HepG2 (cell line): ENCODE measurements around the gene PIM1. TPM values are rescaled to one million over a fixed set of nuclear protein-coding genes. Genes with fewer than 3 reads are reported as not detected.
A peak's percentile ranks its signal among the peaks of the same experiment; 100 is the strongest.

Experiments
- CEBPG ChIP-seq: IDR thresholded peaks from 2 replicates; pipeline ENCODE4 v1.6.1; 2016
- HHEX ChIP-seq: IDR thresholded peaks from 2 replicates; pipeline ENCODE4 v1.6.1; 2016; ENCODE audit warnings: control low read depth
- HNRNPK ChIP-seq: fragments of 200-400 bp; formaldehyde crosslinking; IDR thresholded peaks from 2 replicates; pipeline ENCODE4 v1.6.1; 2018; ENCODE audit warnings: low read length, low read depth, moderate library complexity, mild to moderate bottlenecking; ENCODE audit not compliant: poor library complexity, severe bottlenecking
- JDP2 ChIP-seq: sonication (generic); formaldehyde crosslinking; IDR thresholded peaks from 2 replicates; pipeline ENCODE4 v1.8.1; 2022; ENCODE audit warnings: missing genetic modification reagents, borderline replicate concordance
- KMT2A ChIP-seq: sonication (generic); formaldehyde crosslinking; IDR thresholded peaks from 2 replicates; pipeline ENCODE4 v1.4.0; 2020; ENCODE audit warnings: missing genetic modification reagents
- SNAPC4 ChIP-seq: sonication (generic); formaldehyde crosslinking; IDR thresholded peaks from 2 replicates; pipeline ENCODE4 v1.4.0; 2020; ENCODE audit warnings: mild to moderate bottlenecking, missing genetic modification reagents
- SP4 ChIP-seq: sonication (generic); formaldehyde crosslinking; IDR thresholded peaks from 2 replicates; pipeline ENCODE4 v1.8.1; 2023; ENCODE audit warnings: mild to moderate bottlenecking, missing genetic modification reagents
- SRY ChIP-seq: sonication (generic); formaldehyde crosslinking; IDR thresholded peaks from 2 replicates; pipeline ENCODE4 v1.8.0; 2022; ENCODE audit warnings: mild to moderate bottlenecking, missing genetic modification reagents
- TAF1 ChIP-seq: sonication (generic); formaldehyde crosslinking; IDR thresholded peaks from 2 replicates; pipeline ENCODE4 v1.4.0; 2020; ENCODE audit warnings: missing genetic modification reagents
- ZBTB42 ChIP-seq: sonication (generic); formaldehyde crosslinking; IDR thresholded peaks from 2 replicates; pipeline ENCODE4 v1.5.0; 2020; ENCODE audit warnings: mild to moderate bottlenecking, missing genetic modification reagents
- ZEB1 ChIP-seq: IDR thresholded peaks from 2 replicates; pipeline ENCODE4 v1.6.1; 2012; ENCODE audit warnings: mild to moderate bottlenecking, low read depth, inconsistent platforms; ENCODE audit not compliant: insufficient replicate concordance
- ZMYM2 ChIP-seq: sonication (generic); formaldehyde crosslinking; IDR thresholded peaks from 2 replicates; pipeline ENCODE4 v1.8.0; 2022; ENCODE audit warnings: mild to moderate bottlenecking, missing genetic modification reagents
- ZNF121 ChIP-seq: sonication (generic); formaldehyde crosslinking; IDR thresholded peaks from 2 replicates; pipeline ENCODE4 v1.5.0; 2020; ENCODE audit warnings: mild to moderate bottlenecking, missing genetic modification reagents
- ZNF253 ChIP-seq: sonication (generic); formaldehyde crosslinking; IDR thresholded peaks from 2 replicates; pipeline ENCODE4 v1.8.0; 2022; ENCODE audit warnings: mild to moderate bottlenecking, missing genetic modification reagents, borderline replicate concordance
- ZNF275 ChIP-seq: sonication (generic); formaldehyde crosslinking; IDR thresholded peaks from 2 replicates; pipeline ENCODE4 v1.8.0; 2022; ENCODE audit warnings: missing genetic modification reagents, mild to moderate bottlenecking, inconsistent platforms, borderline replicate concordance
- ZNF33B ChIP-seq: sonication (generic); formaldehyde crosslinking; IDR thresholded peaks from 2 replicates; pipeline ENCODE4 v1.5.1; 2020; ENCODE audit warnings: mild to moderate bottlenecking, missing genetic modification reagents
- ZNF382 ChIP-seq: sonication (generic); formaldehyde crosslinking; IDR thresholded peaks from 2 replicates; pipeline ENCODE4 v1.5.0; 2020; ENCODE audit warnings: missing genetic modification reagents, mild to moderate bottlenecking, borderline replicate concordance
- ZNF709 ChIP-seq: sonication (generic); formaldehyde crosslinking; IDR thresholded peaks from 2 replicates; pipeline ENCODE4 v1.5.0; 2020; ENCODE audit warnings: mild to moderate bottlenecking, missing genetic modification reagents
- polyA plus RNA-seq, 8 experiments: library from polyadenylated mRNA; depleted of rRNA in 3 of 8; stranded (reverse) in 7 of 8; unstranded in 1 of 8; fragments of >200 nt; fragmentation: Illumina TruSeq in 4 of 8; extraction: Trizol in 4 of 8; gene quantifications; 2 replicates each; pipeline versions ENCODE4 v1.2.1 to v1.2.3, GENCODE V29; 2011 to 2016; ENCODE audit warnings: low read depth in 4 of 8, missing spikeins in 1 of 8, mixed read lengths in 1 of 8; ENCODE audit not compliant: insufficient read depth in 1 of 8
- total RNA-seq, 5 experiments: library from RNA; depleted of rRNA; stranded (reverse); fragments of >200 nt; fragmentation: Illumina TruSeq; extraction: Trizol; gene quantifications; 2 replicates each; pipeline ENCODE4 v1.2.3, GENCODE V29; 2016; ENCODE audit warnings: low read depth in 1 of 5
- TF ChIP-seq, protein P1 (sequence below): IDR thresholded peaks from 2 replicates; pipeline ENCODE4 v1.6.1; 2016; ENCODE audit warnings: low read depth

PIM1 gene
- total and polyA plus RNA-seq, 2 of the 13 experiments (the other 11 are each of a cell fraction or from before 2014, with no cell fraction given): 29.4 to 117 TPM

- TF ChIP-seq ZEB1: peak; percentile 22
- 0 out of 2 replicates have a peak, but pooled peaks have one; percentile 17 for TF ChIP-seq ZMYM2
- no peak for TF ChIP-seq ZNF275 (CRISPR knock-in tag)
- peak; percentile 10; the same call in 1 of the 2 replicates for TF ChIP-seq CEBPG
- TF ChIP-seq ZNF253 (CRISPR knock-in tag): no peak
- TF ChIP-seq ZNF382 (CRISPR knock-in tag): no peak
- TF ChIP-seq TAF1 (CRISPR knock-in tag): peak; percentile 59
- peak; percentile 18; the same call in 1 of the 2 replicates for TF ChIP-seq KMT2A (CRISPR knock-in tag)
- no peak for TF ChIP-seq SP4 (CRISPR knock-in tag)
- no peak for TF ChIP-seq JDP2 (CRISPR knock-in tag)
- TF ChIP-seq HNRNPK: peak; percentile 7
- TF ChIP-seq, protein P1, sequence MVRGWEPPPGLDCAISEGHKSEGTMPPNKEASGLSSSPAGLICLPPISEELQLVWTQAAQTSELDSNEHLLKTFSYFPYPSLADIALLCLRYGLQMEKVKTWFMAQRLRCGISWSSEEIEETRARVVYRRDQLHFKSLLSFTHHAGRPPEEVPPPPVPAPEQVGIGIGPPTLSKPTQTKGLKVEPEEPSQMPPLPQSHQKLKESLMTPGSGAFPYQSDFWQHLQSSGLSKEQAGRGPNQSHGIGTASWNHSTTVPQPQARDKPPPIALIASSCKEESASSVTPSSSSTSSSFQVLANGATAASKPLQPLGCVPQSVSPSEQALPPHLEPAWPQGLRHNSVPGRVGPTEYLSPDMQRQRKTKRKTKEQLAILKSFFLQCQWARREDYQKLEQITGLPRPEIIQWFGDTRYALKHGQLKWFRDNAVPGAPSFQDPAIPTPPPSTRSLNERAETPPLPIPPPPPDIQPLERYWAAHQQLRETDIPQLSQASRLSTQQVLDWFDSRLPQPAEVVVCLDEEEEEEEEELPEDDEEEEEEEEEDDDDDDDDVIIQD (CRISPR knock-in tag): peak; percentile 31; the same call in 1 of the 2 replicates
- TF ChIP-seq ZNF121 (CRISPR knock-in tag): no peak
- 0 out of 2 replicates have a peak, but pooled peaks have one; percentile 6 for TF ChIP-seq ZNF709 (CRISPR knock-in tag)
- TF ChIP-seq SNAPC4: peak; percentile 57; the same call in 1 of the 2 replicates
- TF ChIP-seq SRY (CRISPR knock-in tag): 0 out of 2 replicates have a peak, but pooled peaks have one; percentile 19
- no peak for TF ChIP-seq ZNF33B (CRISPR knock-in tag)
- no peak for TF ChIP-seq ZBTB42 (CRISPR knock-in tag)
- no peak for TF ChIP-seq HHEX (CRISPR knock-in tag)
Observed at GRCh38 chr6:37137201-37138090, 32.5 kb upstream of the PIM1 start (continued).
